HG03045 (cell line): ENCODE measurements around the gene RBM19.

ENCODE experiments used
- ATAC-seq: cut with Tn5 transposase; IDR thresholded peaks from one replicate; pipeline ENCODE4 v1.9.1; 2021; ENCODE audit warnings: mild to moderate bottlenecking, moderate library complexity; ENCODE audit not compliant: unreplicated experiment

The RBM19 gene

GRCh38 chr12:113841786-113842185 is 124.3 kb downstream of the RBM19 start:
- ATAC-seq: no peak

GRCh38 chr12:113840401-113841042 is 125.6 kb downstream of the RBM19 start:
- no peak for ATAC-seq

GRCh38 chr12:113838896-113839295 is 127.2 kb downstream of the RBM19 start:
- no peak for ATAC-seq

GRCh38 chr12:113837528-113838296 is 128.4 kb downstream of the RBM19 start:
- ATAC-seq: no peak

GRCh38 chr12:113837084-113837483 is 129.0 kb downstream of the RBM19 start:
- ATAC-seq: no peak

- no peak for ATAC-seq
Measured at GRCh38 chr12:113835896-113836295, 130.2 kb downstream of the RBM19 start.

- ATAC-seq: no peak
Measured at GRCh38 chr12:113835433-113835832, 130.7 kb downstream of the RBM19 start.

- ATAC-seq: no peak
Measured at GRCh38 chr12:113833422-113833821, 132.7 kb downstream of the RBM19 start.

GRCh38 chr12:113831476-113831875 is 134.6 kb downstream of the RBM19 start:
- ATAC-seq: no peak

- ATAC-seq: no peak
Measured at GRCh38 chr12:113831016-113831415, 135.1 kb downstream of the RBM19 start.

GRCh38 chr12:113829212-113829611 is 136.9 kb downstream of the RBM19 start:
- ATAC-seq: no peak

- ATAC-seq: no peak
Measured at GRCh38 chr12:113827539-113828114, 138.5 kb downstream of the RBM19 start.

- no peak for ATAC-seq
Measured at GRCh38 chr12:113826805-113827538, 139.2 kb downstream of the RBM19 start.

- ATAC-seq: no peak
Measured at GRCh38 chr12:113825705-113826104, 140.4 kb downstream of the RBM19 start.

- ATAC-seq: no peak
Measured at GRCh38 chr12:113823816-113824215, 142.3 kb downstream of the RBM19 start.

GRCh38 chr12:113823016-113823415 is 143.1 kb downstream of the RBM19 start:
- no peak for ATAC-seq

GRCh38 chr12:113820842-113821241 is 145.3 kb downstream of the RBM19 start:
- no peak for ATAC-seq

GRCh38 chr12:113820309-113820708 is 145.8 kb downstream of the RBM19 start:
- ATAC-seq: no peak

GRCh38 chr12:113819495-113819894 is 146.6 kb downstream of the RBM19 start:
- ATAC-seq: no peak

- ATAC-seq: no peak
Measured at GRCh38 chr12:113818833-113819232, 147.3 kb downstream of the RBM19 start.

GRCh38 chr12:113818283-113818682 is 147.8 kb downstream of the RBM19 start:
- no peak for ATAC-seq
